ENCODE measurements around the gene FCSK.

DNA sequence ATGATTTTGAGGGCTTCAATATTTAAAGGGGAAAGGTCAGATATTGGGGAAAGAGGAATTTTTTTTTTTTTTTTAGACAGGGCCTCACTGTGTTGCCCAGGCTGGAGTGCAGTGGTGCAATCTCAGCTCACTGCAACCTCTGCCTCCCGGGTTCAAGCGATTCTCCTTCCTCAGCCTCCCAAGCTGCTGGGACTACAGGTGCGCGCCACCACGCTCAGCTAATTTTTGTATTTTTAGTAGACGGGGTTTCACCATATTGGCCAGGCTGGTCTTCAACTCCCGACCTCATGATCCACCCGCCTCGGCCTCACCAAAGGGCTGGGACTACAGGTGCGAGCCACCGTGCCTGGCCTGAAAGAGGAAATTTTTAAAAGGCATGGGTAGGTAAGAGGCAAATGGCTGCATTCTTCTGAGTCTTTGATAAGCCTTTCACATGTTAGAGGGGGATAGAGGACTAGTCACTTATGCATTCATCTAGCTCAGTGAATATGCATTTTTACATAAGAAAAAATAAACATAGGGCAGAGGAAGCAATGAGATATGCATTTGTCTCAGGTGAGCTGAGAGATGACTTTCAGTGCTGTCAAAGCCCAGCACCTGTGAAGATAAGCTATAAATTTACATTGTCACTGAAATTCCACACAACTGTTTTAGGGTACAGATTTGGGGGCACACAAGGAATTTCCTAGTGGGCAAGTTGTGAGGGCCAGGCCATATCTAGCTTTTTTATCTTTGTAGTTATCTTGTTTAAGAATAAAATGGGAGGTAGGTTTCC, 1.1 kb upstream of the FCSK start:
- no peak for TF ChIP-seq CTCF (conservative IDR thresholded peaks at IDR 0.05 in 1 of 2, IDR thresholded peaks at IDR 0.05 in 1 of 2; ENCODE audit: extremely low read depth in 1 of 2, insufficient read depth in 1 of 2, low read depth in 1 of 2, low read length in 2 of 2)
- no peak for TF ChIP-seq EZH2 (IDR thresholded peaks at IDR 0.05; ENCODE audit: borderline replicate concordance, low read length)

All from mammary epithelial cell (primary cell).